A673 (cell line): Measurements from ENCODE around the gene METTL2B. TPM values are rescaled to one million over a fixed set of nuclear protein-coding genes. Genes with fewer than 3 reads are reported as not detected.
"Not testable (repeated sequence)": the region's sequence is repeated elsewhere in the genome, so short reads cannot be mapped to it uniquely, and the experiment has no call there.

Experiments used
- BruUV-seq: library from RNA; stranded (reverse); fragments of 400-500 nt; replicated peaks from 2 replicates; lab custom pipeline; 2021; lab: Mats Ljungman, UMichigan
- CTCF ChIA-PET: fragments of 300-600 bp; sonication (Branson Sonifier 250); formaldehyde crosslinking; loops from one replicate; lab custom pipeline; 2022; ENCODE audit warnings: antibody characterized with exemption; lab: Charles Lee
- POLR2A ChIA-PET: fragments of 300-600 bp; sonication (Branson Sonifier 250); formaldehyde crosslinking; loops from one replicate; lab custom pipeline; 2022; ENCODE audit warnings: antibody characterized with exemption; ENCODE audit not compliant: low non-redundant PET; lab: Charles Lee
- DNase-seq: peaks from one replicate; pipeline ENCODE4 v3.0.0-alpha.2; 2015; ENCODE audit warnings: low spot score
- H3K27ac ChIP-seq: fragments of 200-600 bp; sonication (generic); 2 replicates; pipeline ENCODE4 v1.5.1; 2016; ENCODE audit warnings: mixed run types, low read depth, mild to moderate bottlenecking, mixed read lengths, antibody characterized with exemption, low read length; ENCODE audit not compliant: poor library complexity, severe bottlenecking
- H3K27me3 ChIP-seq: fragments of 200-600 bp; sonication (generic); replicated peaks from 2 replicates; pipeline ENCODE4 v1.6.1; 2017; ENCODE audit warnings: mixed run types, low read depth, mild to moderate bottlenecking, mixed read lengths, antibody characterized with exemption, low read length; ENCODE audit not compliant: insufficient read depth, poor library complexity
- H3K36me3 ChIP-seq: fragments of 200-600 bp; sonication (generic); 2 replicates; pipeline ENCODE4 v1.6.1; 2016; ENCODE audit warnings: mixed run types, mild to moderate bottlenecking, mixed read lengths, antibody characterized with exemption, low read length; ENCODE audit not compliant: insufficient read depth, poor library complexity, severe bottlenecking
- H3K4me1 ChIP-seq: fragments of 200-600 bp; sonication (generic); 2 replicates; pipeline ENCODE4 v1.6.1; 2017; ENCODE audit warnings: mixed run types, mild to moderate bottlenecking, mixed read lengths, antibody characterized with exemption, low read length; ENCODE audit not compliant: insufficient read depth, poor library complexity, severe bottlenecking
- H3K4me3 ChIP-seq: fragments of 200-600 bp; sonication (generic); 2 replicates; pipeline ENCODE4 v1.5.1; 2016; ENCODE audit warnings: low read depth, mixed run types, mild to moderate bottlenecking, mixed read lengths, low read length; ENCODE audit not compliant: poor library complexity, severe bottlenecking
- H3K9me3 ChIP-seq: fragments of 200-600 bp; sonication (generic); 2 replicates; pipeline ENCODE4 v1.6.1; 2016; ENCODE audit warnings: mixed run types, low read depth, mild to moderate bottlenecking, mixed read lengths, antibody characterized with exemption, low read length; ENCODE audit not compliant: poor library complexity, severe bottlenecking
- EZH2 ChIP-seq: fragments of 200-600 bp; sonication (generic); IDR thresholded peaks from 2 replicates; pipeline ENCODE4 v1.6.1; 2017; ENCODE audit warnings: borderline replicate concordance, low read depth, mild to moderate bottlenecking, mixed read lengths, antibody characterized with exemption, low read length; ENCODE audit not compliant: poor library complexity, severe bottlenecking
- intact Hi-C: fragments of 100-400 bp; cut with micrococcal nuclease; formaldehyde crosslinking; loops from one replicate; pipeline ENCODE4 v1.10.0; 2022; ENCODE audit not compliant: unreplicated experiment
- total RNA-seq: library from RNA; stranded (reverse); gene quantifications from 2 replicates; pipeline ENCODE4 v1.2.3, GENCODE V29; 2021
- TF ChIP-seq, protein P1 (sequence below): fragments of 300-800, 200-600 bp; sonication (generic); conservative IDR thresholded peaks from 2 replicates; pipeline ENCODE4 v1.5.1; 2017; ENCODE audit warnings: low read depth, mild to moderate bottlenecking, antibody characterized with exemption, low read length, moderate library complexity, mixed read lengths

METTL2B gene
- total RNA-seq, 1 experiment from 2014 or later, result 53.8 TPM

DNA sequence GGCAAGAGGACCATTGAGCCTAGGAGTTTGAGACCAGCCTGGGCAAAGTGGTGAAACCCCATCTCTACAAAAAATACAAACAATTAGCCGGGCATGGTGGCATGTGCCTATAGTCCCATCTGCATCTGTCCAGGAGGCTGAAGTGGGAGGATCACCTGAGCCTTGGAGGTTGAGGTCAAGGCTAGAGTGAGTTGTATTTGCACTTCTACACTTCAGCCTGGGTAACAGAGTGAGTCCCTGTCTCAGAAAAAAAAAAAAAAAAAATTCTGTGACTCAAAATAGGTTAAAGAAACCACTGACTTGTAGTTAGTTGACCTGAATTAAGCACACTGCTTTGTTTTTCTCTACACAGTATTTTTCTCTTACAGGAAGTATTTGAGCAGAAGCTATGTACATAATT, 74.4 kb downstream of the METTL2B start:
- intact Hi-C loops, result no loop called here
- CTCF ChIA-PET, result no interaction called here
- POLR2A ChIA-PET, result no interaction called here

DNA sequence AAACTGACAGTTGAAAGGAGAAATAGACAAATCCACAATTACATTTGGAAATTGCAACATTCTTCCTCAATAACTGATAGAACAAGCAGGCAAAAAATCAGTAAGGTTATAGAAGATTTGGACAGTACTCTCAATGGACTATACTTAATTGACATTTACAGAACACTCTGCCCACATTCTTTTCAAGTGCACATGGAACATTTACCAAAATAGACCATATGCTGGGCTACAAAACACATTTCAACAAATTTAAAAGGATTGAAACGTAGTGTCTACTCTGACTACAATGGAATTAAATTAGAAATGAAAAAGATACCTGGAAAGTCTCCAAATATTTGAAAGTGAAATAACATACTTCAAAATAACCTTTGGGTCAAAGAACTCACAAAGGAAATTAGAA, 77.8 kb downstream of the METTL2B start:
- intact Hi-C loops, BruUV-seq, H3K27ac ChIP-seq, DNase-seq, POLR2A ChIA-PET, H3K27me3 ChIP-seq, H3K9me3 ChIP-seq, H3K36me3 ChIP-seq, CTCF ChIA-PET, H3K4me1 ChIP-seq, H3K4me3 ChIP-seq: not testable (repeated sequence)

More for the DNA sequence above, 74.4 kb downstream of the METTL2B start:
- no TSS peak for BruUV-seq
- no peak for DNase-seq
- TF ChIP-seq, protein P1, sequence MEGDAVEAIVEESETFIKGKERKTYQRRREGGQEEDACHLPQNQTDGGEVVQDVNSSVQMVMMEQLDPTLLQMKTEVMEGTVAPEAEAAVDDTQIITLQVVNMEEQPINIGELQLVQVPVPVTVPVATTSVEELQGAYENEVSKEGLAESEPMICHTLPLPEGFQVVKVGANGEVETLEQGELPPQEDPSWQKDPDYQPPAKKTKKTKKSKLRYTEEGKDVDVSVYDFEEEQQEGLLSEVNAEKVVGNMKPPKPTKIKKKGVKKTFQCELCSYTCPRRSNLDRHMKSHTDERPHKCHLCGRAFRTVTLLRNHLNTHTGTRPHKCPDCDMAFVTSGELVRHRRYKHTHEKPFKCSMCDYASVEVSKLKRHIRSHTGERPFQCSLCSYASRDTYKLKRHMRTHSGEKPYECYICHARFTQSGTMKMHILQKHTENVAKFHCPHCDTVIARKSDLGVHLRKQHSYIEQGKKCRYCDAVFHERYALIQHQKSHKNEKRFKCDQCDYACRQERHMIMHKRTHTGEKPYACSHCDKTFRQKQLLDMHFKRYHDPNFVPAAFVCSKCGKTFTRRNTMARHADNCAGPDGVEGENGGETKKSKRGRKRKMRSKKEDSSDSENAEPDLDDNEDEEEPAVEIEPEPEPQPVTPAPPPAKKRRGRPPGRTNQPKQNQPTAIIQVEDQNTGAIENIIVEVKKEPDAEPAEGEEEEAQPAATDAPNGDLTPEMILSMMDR, result no peak
- TF ChIP-seq EZH2, result no peak
- no peaks in the 10 kb centered on the region for H3K27me3 ChIP-seq
- no peaks in the 10 kb centered on the region for H3K4me1 ChIP-seq
- H3K36me3 ChIP-seq, result no peaks in the 10 kb centered on the region
- no peak overlapping the region for H3K4me3 ChIP-seq
- no peaks in the 10 kb centered on the region for H3K9me3 ChIP-seq
- H3K27ac ChIP-seq, result no peak overlapping the region

Other genes starting within 250 kb of the METTL2B start
- not detected in 2 replicates for gene LEP, start 235.5 kb upstream of the METTL2B start, total RNA-seq
- 95.7 and 100 TPM in 2 replicates for gene RBM28, start 132.8 kb upstream of the METTL2B start, total RNA-seq
- gene PRRT4, start 115.1 kb upstream of the METTL2B start, total RNA-seq, result 38.8 and 42.4 TPM in 2 replicates
- gene IMPDH1, start 66.8 kb upstream of the METTL2B start, total RNA-seq, result 74.4 and 92.6 TPM in 2 replicates
- 33.9 and 36.1 TPM in 2 replicates for gene HILPDA, start 20.9 kb upstream of the METTL2B start, total RNA-seq
- gene GARIN1A, start 195.5 kb downstream of the METTL2B start, total RNA-seq, result 1.8 and 2.2 TPM in 2 replicates